ENCODE measurements around the gene LY6G6C. TPM values are rescaled to one million over a fixed set of nuclear protein-coding genes. Genes with fewer than 3 reads are reported as not detected.

LY6G6C gene
- total and polyA plus RNA-seq, 2 of the 13 experiments (the other 11 are each of a cell fraction or from before 2014, with no cell fraction given): 0.15 TPM; not detected in 1

DNA sequence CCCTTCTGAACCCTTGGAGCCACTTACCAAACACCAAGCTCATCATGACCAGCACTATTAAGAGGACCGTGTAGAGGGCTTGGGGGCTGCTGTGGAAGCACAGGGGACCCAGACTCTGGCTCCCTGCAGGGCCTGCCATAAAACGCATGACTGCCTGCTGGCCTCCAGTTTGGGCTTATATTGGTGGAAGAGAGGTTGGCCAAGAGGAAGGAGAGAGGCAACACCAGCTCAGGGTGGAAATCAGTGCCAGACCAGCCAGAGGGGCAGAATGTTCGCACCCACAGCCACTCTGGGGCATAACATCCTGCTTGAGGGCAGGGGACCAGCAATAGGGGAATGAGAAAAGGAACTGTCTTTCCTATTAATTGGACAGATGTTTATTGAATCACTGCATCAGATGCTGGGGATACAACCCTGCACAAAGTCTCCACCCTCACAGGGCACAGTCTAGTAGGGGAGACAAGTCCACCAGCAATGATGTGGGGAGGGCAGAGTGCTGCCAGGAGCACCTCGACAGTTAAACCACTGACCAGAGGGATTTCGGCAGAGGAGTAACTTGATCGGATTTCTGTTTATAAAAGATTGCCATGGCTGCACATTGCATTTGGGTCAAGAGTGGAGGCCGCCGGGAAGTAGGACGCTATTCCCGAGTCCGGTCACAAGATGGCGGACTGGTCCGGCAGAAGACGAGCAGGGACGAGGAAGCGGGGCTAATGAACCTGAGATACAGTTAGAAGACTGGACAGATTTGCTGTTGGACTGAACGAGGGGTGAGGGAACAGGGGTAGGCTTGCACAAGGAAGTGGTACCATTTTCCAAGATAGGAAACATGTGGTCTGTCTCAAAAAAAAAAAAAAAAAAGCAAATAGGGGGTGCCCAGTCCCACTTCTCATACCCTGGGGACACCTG is 41.1 kb downstream of the LY6G6C start, which contains the start of gene LY6G5C (continued):
- TF ChIP-seq ZBTB14 (CRISPR knock-in tag; IDR thresholded peaks at IDR 0.05): no peak
- TF ChIP-seq XRCC5 (optimal IDR thresholded peaks at IDR 0.05; ENCODE audit: low read length): peak; percentile 34
- no peak for TF ChIP-seq ZC3H13 (CRISPR knock-in tag; IDR thresholded peaks at IDR 0.05)
- TF ChIP-seq ZNF616 (CRISPR knock-in tag; IDR thresholded peaks at IDR 0.05; ENCODE audit: low read depth): no peak
- no peak for TF ChIP-seq NFRKB (IDR thresholded peaks at IDR 0.05)
- TF ChIP-seq ZFP90 (CRISPR knock-in tag; IDR thresholded peaks at IDR 0.05; ENCODE audit: borderline replicate concordance): no peak; the same call in 1 of the 2 replicates
- TF ChIP-seq PTBP1 (IDR thresholded peaks at IDR 0.05; ENCODE audit: low read depth, low read length, poor library complexity, severe bottlenecking): no peak
- TF ChIP-seq ZFP36 (IDR thresholded peaks at IDR 0.05; ENCODE audit: borderline replicate concordance, low read depth, low read length, partially characterized antibody): no peak
- no peak for TF ChIP-seq ZSCAN30 (CRISPR knock-in tag; IDR thresholded peaks at IDR 0.05)
- TF ChIP-seq ZSCAN5A (CRISPR knock-in tag; IDR thresholded peaks at IDR 0.05; ENCODE audit: borderline replicate concordance): no peak
- TF ChIP-seq NFIC (IDR thresholded peaks at IDR 0.05; ENCODE audit: low read length): no peak
- peak; percentile 70 for TF ChIP-seq SAP130 (CRISPR knock-in tag; IDR thresholded peaks at IDR 0.05; ENCODE audit: low read depth)
- no peak for TF ChIP-seq ZNF773 (CRISPR knock-in tag; IDR thresholded peaks at IDR 0.05; ENCODE audit: borderline replicate concordance)
- TF ChIP-seq ZEB1 (IDR thresholded peaks at IDR 0.05; ENCODE audit: insufficient replicate concordance, low read depth): no peak
- peak; percentile 99 for TF ChIP-seq STAG1 (CRISPR knock-in tag; IDR thresholded peaks at IDR 0.05)
- TF ChIP-seq HMGXB3 (CRISPR knock-in tag; IDR thresholded peaks at IDR 0.05; ENCODE audit: borderline replicate concordance): 0 out of 2 replicates have a peak, but pooled peaks have one; percentile 32
- peak; percentile 24; the same call in 1 of the 2 replicates for TF ChIP-seq MAX (IDR thresholded peaks at IDR 0.05)
- no peak; the same call in 1 of the 2 replicates for TF ChIP-seq ZBTB38 (CRISPR knock-in tag; IDR thresholded peaks at IDR 0.05)
- TF ChIP-seq PITX1 (CRISPR knock-in tag; IDR thresholded peaks at IDR 0.05): 0 out of 2 replicates have a peak, but pooled peaks have one; percentile 62
- TF ChIP-seq SIX4 (CRISPR knock-in tag; IDR thresholded peaks at IDR 0.05): no peak
- no peak for TF ChIP-seq BCL6 (CRISPR knock-in tag; IDR thresholded peaks at IDR 0.05)
- no peak for TF ChIP-seq KLF9 (CRISPR knock-in tag; IDR thresholded peaks at IDR 0.05; ENCODE audit: low read depth)

All from HepG2 (cell line).